GM21528 (cell line): Measurements from ENCODE around the gene CGB7.

Source experiments
- ATAC-seq: cut with Tn5 transposase; IDR thresholded peaks from one replicate; pipeline ENCODE4 v1.9.1; 2021; ENCODE audit warnings: mild to moderate bottlenecking, moderate library complexity; ENCODE audit not compliant: unreplicated experiment, low FRiP score

The CGB7 gene

GRCh38 chr19:49017666-49018351, 39.7 kb downstream of the CGB7 start:
- ATAC-seq: no peak

DNA sequence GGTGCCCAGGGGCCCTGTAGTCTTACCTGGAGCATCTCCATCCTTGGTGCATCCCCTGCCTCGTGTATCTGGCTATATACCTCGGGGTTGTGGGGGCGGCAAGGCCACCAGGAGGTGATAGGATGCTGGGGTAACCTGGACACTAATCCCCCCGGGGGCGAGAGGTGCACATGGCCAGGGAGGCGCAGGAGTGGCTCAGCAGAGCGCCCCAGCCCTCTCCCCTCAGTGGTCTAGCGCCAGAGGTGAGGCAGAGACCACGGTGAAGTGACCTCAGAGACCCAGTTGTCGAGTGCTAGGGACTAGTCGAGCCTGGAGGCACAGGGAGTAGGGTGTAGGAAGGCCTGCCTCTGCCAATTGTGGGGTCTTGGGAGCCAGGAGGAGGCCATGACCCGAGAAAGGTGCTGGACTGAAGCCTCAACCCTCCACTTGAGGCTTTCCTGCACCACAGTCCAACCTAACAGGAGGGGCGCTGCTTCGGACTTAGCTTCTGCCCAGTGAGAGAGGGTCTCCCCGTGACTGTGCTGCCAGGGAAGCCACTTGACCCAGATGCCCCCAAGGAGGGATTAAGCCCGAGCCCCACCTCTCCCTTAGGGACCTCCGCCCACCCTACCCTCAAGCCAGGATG, 40.4 kb downstream of the CGB7 start, which contains the start of gene LHB:
TSS of gene LHB (minus strand) at position 51 of the 625 bp plus-strand sequence. CDS start at position 41, 10 bp downstream.
- ATAC-seq: no peak

DNA sequence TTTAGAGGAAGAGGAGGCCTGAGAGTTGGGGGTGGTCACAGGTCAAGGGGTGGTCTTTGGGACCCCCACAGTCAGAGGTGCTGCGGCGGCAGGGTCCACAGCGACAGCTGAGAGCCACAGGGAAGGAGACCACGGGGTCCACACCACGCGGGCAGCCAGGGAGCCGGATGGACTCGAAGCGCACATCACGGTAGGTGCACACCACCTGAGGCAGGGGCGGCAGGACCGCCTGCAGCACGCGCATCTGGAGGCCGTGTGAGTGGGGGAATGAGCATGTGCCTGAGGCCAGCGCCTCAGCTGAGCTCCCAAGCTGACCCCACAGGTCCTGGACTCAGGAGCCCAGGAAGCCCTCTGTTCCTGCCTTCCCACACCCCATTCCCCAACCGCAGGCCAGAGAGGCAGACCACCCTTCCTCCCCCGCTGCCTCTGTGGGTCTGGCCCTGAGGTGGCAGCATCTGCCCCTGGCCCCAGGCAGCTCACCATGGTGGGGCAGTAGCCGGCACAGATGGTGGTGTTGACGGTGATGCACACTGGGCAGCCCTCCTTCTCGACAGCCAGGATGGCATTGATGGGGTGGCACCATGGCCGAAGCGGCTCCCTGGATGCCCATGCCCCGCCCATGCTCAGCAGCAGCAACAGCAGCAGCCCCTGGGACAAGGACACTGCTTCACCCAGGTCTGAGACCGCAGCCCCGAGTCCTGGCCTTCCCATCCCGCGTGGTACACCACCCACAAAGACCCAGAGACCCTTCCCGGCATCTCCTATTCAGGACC, 41.3 kb downstream of the CGB7 start:
- no peak for ATAC-seq

DNA sequence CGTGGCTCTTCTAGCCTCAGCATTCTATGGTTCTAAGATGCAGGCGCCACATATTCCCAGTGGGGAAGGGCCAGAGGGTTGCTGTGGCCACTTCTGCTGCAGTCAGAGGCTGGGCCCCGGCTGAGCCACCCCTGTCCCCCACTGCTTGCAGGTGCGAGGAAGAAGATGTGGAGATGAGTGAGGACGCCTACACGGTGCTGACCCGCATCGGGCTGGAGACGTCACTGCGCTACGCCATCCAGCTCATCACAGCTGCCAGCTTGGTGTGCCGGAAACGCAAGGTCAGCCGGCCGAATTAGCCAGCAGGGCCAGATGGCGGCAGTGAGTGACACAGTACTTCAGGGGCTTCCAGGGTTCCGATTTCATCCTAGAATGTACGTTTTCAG, 42.7 kb downstream of the CGB7 start:
- ATAC-seq: no peak

- no peak for ATAC-seq
Observed at GRCh38 chr19:49014123-49014869, 43.3 kb downstream of the CGB7 start.

DNA sequence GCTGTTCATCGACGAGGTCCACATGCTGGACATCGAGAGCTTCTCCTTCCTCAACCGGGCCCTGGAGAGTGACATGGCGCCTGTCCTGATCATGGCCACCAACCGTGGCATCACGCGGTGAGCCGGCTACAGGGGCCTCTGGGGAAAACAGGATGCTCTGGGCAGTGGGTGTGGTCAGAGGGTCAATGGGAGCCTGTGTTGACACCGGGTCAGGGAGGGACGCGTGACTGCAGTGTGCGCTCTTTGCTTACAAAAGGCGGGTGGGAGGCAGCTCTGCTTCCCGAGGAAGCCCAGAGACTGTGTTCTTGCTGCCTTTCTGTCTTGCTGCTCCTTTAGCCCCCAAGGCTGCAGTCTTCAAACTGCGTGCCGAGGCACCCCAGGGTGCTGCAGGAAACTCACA, 46.4 kb downstream of the CGB7 start:
- no peak for ATAC-seq

DNA sequence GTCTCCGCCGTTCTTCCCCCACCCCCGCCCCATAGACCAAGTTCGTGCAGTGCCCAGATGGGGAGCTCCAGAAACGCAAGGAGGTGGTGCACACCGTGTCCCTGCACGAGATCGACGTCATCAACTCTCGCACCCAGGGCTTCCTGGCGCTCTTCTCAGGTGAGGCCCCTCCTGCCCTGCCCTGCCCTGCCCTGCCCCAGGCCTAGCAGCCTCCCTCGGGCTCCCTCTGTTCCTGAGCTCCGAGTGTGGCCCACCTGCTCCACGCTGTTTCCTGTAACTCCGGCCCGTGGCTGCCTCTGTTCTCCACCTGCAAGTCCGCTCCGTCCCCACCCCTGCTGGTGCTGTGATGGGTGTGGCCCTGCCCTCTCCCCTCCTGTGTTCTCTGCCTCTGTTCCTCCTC, 47.1 kb downstream of the CGB7 start:
- no peak for ATAC-seq

- no peak for ATAC-seq
Observed at GRCh38 chr19:49009828-49010227, 47.7 kb downstream of the CGB7 start.

GRCh38 chr19:49006905-49007304, 50.6 kb downstream of the CGB7 start:
- ATAC-seq: no peak

DNA sequence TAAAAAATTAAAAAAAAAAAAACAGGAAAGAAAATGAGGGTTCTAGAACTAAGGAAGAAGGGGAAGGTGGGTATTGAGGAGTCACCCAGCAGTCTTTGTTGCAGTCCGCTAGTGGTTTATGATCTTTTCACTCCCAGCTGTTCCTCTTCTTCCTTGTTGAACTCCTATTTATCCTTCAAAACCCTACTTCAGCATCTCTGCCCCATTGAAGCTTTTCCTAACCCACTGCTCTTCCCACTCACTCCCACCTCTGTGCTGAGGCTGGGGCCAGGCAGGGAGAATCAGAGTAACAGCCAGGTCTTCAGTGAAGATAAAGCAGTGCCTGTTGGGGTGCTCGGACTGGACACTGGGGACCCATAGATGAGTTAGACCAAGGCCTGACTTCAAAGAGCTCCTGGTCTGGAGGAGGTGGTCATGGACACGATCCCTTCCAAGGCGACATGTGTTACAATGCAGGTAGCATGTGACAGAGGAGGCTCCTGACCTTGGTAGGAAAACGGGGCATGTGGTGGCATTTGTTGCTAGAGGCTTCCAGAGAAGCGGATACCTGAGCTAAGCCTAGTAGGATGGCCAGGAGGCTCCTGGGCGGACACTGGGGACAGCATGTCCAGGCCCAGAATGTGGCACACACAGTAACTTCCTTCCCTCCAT, 52.5 kb downstream of the CGB7 start:
- ATAC-seq: no peak
